Nephron progenitor cell (in vitro differentiated cells): ENCODE results near the gene MRPL23.

Experiments
- DNase-seq: peaks from one replicate; pipeline ENCODE4 v3.0.0; 2021
- H3K27ac Mint-ChIP-seq: 2 replicates; pipeline ENCODE4 v1.8.0; 2021; ENCODE audit warnings: mild to moderate bottlenecking, moderate library complexity, mixed read lengths
- H3K27me3 Mint-ChIP-seq: 2 replicates; pipeline ENCODE4 v1.8.0; 2021; ENCODE audit warnings: mild to moderate bottlenecking, low read depth, mixed read lengths; ENCODE audit not compliant: poor library complexity
- H3K36me3 Mint-ChIP-seq: 2 replicates; pipeline ENCODE4 v1.8.0; 2021; ENCODE audit warnings: low read depth, mixed read lengths
- H3K4me1 Mint-ChIP-seq: 2 replicates; pipeline ENCODE4 v1.8.0; 2021; ENCODE audit warnings: mixed read lengths
- H3K4me3 Mint-ChIP-seq: 2 replicates; pipeline ENCODE4 v1.8.0; 2021; ENCODE audit warnings: mild to moderate bottlenecking, moderate library complexity, mixed read lengths
- H3K9me3 Mint-ChIP-seq: 2 replicates; pipeline ENCODE4 v1.8.0; 2021; ENCODE audit warnings: mild to moderate bottlenecking, moderate library complexity, mixed read lengths
- TF ChIP-seq, protein P1 (sequence below): fragments of 200-600 bp; sonication (generic); IDR thresholded peaks from 2 replicates; pipeline ENCODE4 v1.5.0; 2021; ENCODE audit warnings: antibody characterized with exemption

MRPL23 gene

DNA sequence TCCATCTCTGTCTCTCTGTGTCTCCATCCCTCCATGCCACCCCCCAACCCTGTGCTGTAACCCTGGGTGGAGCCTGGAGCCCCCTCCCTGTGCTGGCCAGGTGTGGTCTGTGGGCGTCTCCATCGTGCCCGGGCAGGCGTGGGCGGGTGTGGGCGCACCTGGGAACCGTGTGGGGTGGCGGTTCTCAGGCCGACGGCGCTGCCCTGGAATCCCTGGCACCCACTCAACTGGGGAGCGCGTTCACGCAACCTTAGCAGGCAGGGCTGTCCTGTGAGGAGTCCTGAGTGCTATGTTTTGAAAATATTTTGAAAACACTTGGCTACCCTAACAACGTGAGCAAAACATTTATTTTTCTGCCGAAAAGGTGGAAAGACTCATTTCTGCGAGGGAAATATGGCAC, 23.0 kb upstream of the MRPL23 start:
- Mint-ChIP-seq H3K27me3 (peaks cover 2% of the 10 kb centered on the region), H3K4me1 (peaks cover 36% of the 10 kb centered on the region), H3K9me3 (no peaks in the 10 kb centered on the region), H3K4me3 (no peak overlapping the region), H3K36me3 (no peaks in the 10 kb centered on the region), H3K27ac (no peak overlapping the region)
- TF ChIP-seq, protein P1, sequence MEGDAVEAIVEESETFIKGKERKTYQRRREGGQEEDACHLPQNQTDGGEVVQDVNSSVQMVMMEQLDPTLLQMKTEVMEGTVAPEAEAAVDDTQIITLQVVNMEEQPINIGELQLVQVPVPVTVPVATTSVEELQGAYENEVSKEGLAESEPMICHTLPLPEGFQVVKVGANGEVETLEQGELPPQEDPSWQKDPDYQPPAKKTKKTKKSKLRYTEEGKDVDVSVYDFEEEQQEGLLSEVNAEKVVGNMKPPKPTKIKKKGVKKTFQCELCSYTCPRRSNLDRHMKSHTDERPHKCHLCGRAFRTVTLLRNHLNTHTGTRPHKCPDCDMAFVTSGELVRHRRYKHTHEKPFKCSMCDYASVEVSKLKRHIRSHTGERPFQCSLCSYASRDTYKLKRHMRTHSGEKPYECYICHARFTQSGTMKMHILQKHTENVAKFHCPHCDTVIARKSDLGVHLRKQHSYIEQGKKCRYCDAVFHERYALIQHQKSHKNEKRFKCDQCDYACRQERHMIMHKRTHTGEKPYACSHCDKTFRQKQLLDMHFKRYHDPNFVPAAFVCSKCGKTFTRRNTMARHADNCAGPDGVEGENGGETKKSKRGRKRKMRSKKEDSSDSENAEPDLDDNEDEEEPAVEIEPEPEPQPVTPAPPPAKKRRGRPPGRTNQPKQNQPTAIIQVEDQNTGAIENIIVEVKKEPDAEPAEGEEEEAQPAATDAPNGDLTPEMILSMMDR = no peak
- DNase-seq = no peak

DNA sequence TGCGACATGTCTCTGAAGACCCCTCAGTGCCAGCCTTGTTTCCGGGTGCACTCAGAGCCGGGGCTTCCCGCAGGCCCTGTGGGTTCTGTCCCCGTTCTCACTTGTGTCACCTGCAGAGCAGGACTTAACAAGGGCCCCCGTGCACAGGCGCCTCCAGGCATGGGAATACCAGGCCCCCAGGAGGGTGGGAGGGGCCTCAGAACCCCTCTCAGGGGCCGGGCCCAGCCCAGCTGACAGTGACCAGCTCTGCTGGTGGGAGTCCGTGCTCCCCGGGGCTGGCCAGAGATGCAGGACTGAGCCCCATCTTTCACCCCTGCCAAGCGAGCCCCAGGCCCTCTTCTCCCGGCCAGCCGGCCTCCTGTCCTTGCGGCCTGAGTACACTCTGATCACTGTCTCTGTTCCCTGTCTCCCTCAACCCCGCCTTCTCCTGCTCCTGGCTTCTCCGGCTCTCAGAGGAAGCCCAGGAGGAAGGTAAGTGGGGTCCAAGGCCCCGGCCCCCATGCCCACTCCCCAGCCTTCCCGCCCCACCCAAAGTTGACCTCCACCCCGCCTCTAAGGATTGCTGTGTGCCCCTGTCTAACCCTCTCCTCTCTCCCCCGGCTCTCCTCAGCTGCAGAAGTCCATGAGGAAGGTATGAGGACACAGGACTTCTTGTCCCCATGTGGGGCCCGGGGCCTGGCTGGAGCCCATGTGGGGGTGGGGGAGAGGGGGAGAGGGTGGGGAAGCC, 22.3 kb upstream of the MRPL23 start:
- Mint-ChIP-seq H3K27ac (no peak overlapping the region), H3K4me1 (peaks cover 36% of the 10 kb centered on the region), H3K9me3 (no peaks in the 10 kb centered on the region), H3K36me3 (no peaks in the 10 kb centered on the region), H3K4me3 (no peak overlapping the region), H3K27me3 (peaks cover 2% of the 10 kb centered on the region)
- DNase-seq = no peak
- TF ChIP-seq, protein P1 = no peak

DNA sequence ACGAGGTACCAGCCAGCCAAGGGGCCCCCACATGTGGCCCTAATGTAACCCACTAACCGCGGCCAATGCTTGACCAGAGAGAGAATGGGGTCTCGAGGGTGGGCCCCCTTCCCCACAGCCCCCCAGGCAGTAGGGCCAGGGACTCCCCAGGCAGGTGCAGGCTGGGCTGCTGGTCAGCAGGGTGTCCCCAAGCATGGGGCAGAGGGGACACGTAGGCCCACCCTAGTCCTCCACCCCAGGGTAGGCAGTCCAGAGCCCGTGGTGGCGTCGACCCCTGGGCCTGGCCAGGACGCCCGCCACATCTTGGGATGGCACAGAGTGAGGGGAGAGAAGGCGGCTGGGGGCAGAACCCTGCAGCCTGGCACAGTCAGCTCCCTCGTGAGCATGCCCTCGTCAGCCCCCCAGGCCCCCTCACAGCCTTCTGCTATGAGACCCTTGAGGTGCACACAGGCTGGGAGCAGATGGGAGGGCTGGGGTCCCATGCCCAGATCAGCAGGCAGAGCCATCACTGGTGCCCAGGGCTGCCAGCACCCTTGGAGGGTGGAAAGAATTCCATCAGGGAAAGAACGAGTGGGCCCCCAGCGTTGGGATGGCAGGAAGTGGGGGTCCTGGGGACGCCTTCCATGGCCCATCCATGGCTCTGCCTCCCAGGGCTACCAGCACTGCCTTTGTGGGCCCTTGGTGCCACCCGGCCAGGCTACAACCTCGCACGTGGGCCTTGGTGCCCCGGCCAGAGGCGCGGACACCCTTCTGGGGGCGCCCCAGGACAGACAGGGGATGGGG, 21.6 kb upstream of the MRPL23 start:
- peaks cover 2% of the 10 kb centered on the region for H3K27me3 Mint-ChIP-seq
- H3K4me3 Mint-ChIP-seq = no peak overlapping the region

DNA sequence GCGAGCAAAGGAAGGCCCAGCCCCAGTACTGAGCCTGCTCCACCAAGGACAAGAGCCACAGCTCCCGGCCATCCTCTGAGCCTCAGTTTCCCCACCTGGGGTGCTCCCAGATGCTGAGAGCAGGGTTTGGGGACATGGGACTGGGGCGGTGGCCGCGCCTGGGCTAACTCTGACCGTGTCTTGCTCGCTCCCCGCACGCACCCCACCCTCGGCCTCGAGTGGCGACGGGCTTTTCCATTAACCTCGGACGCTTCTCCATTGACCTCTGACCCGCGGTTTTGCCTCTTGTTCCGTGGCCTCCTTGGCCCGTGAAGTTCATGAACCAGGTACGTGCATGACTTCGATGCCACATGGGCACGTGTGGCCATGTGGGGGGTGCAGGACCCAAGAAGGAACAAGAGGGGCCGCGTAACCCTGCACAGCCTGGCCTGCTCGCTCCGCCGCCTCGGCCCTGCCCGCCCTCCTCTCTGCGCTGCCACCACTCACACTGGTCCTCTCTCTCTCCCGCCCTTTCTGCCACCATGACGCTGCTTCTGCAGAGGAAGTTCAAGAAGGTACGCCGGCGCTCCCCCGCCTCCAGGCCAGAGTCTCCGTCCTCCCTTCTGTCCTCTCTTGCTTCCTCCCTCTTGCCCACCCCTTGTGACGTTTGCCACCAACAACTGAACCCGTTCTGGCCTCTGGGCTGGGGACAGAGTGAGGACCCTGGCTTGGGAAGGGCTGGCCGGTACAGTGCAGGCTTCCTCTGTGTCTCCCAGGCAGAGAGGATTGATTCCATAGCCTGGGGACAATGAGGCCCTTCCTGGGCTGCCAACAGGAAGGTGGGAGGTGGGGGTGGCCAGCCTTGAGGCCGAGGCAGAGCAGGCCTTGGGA, 20.7 kb upstream of the MRPL23 start:
- Mint-ChIP-seq H3K27me3 (peaks cover 2% of the 10 kb centered on the region), H3K36me3 (no peaks in the 10 kb centered on the region), H3K27ac (no peak overlapping the region), H3K4me3 (no peak overlapping the region), H3K9me3 (no peaks in the 10 kb centered on the region), H3K4me1 (peaks cover 45% of the 10 kb centered on the region)
- no peak for DNase-seq
- TF ChIP-seq, protein P1 = no peak

More for the DNA sequence above, 21.6 kb upstream of the MRPL23 start:
- DNase-seq = no peak
- H3K9me3 Mint-ChIP-seq = no peaks in the 10 kb centered on the region
- TF ChIP-seq, protein P1 = no peak
- H3K27ac Mint-ChIP-seq = no peak overlapping the region
- H3K36me3 Mint-ChIP-seq = no peaks in the 10 kb centered on the region
- peaks cover 42% of the 10 kb centered on the region for H3K4me1 Mint-ChIP-seq

DNA sequence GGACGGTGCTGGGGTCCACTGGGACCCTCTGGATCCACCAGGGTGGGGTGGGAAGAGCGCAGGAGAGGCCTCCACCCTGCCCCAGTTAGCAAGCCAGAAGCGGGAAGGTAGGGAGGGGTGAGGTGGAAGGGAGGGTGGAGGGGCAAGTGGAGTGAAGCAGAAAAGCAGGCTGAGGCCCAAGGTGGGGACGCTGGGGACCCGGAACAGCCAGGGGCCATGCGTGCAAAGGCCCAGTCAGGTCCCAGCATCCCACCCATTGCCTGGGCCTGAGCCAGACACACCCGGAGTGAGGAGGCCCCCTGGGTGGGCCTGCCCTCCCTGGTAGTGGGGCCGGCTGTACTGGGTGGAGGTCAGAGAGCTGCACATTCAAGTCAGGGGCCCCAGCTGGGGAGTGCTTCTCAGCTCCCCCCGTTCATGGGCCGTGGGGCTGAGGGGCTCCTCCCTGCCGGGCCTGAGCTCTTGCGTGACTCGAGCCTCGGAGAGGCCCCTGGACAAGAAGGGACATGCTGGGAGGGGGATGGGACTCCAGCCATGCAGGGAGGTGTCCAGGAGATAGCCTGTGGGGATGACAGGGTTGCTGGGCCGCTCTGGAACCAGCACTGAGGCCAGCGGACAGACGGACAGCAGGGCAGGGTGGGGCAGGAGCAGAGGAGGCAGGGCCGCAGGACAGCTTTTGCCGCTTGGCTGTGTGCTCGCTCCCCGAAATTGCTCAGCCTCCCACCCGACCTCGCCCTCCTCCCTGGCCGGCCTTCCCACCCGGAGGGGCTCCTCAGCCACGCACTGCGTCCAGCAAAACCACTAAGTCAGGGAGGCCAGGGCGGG, 19.9 kb upstream of the MRPL23 start:
- peaks cover 2% of the 10 kb centered on the region for H3K27me3 Mint-ChIP-seq
- no peaks in the 10 kb centered on the region for H3K36me3 Mint-ChIP-seq
- no peak overlapping the region for H3K4me3 Mint-ChIP-seq
- no peak overlapping the region for H3K27ac Mint-ChIP-seq
- DNase-seq = no peak
- peaks cover 49% of the 10 kb centered on the region for H3K4me1 Mint-ChIP-seq
- TF ChIP-seq, protein P1 = no peak
- H3K9me3 Mint-ChIP-seq = no peaks in the 10 kb centered on the region
